Smooth muscle cell of the brain vasculature (primary cell): ENCODE results near the gene NLGN3.

Source experiments
- DNase-seq: peaks from one replicate; pipeline ENCODE4 v3.0.0-alpha.2; 2012; ENCODE audit warnings: low read depth, low spot score

NLGN3 gene

GRCh38 chrX:71214152-71214551 is 69.5 kb downstream of the NLGN3 start:
- DNase-seq: no peak

GRCh38 chrX:71214604-71215337 is 70.1 kb downstream of the NLGN3 start:
- no peak for DNase-seq

- no peak for DNase-seq
These were observed 70.8 kb downstream of the NLGN3 start for GRCh38 chrX:71215338-71215912.

- DNase-seq: no peak
These were observed 71.8 kb downstream of the NLGN3 start for GRCh38 chrX:71216485-71216884.

- no peak for DNase-seq
These were observed 72.7 kb downstream of the NLGN3 start for GRCh38 chrX:71217298-71217697.
